ENCODE data around the gene ICAM5. TPM values are rescaled to one million over a fixed set of nuclear protein-coding genes. Genes with fewer than 3 reads are reported as not detected.

The ICAM5 gene
- total RNA-seq, 1 donor from 2014 or later: 0.38 TPM

- H3K4me3 ChIP-seq (ENCODE audit: low read depth, low read length): no peak overlapping the region
Measured at GRCh38 chr19:10316229-10317044, 26.7 kb downstream of the ICAM5 start.

GRCh38 chr19:10317045-10317856 is 27.5 kb downstream of the ICAM5 start:
- no peak for DNase-seq (ENCODE audit: low read depth)
- no peak for TF ChIP-seq CTCF (IDR thresholded peaks at IDR 0.05; ENCODE audit: insufficient read depth, low read length, poor library complexity, severe bottlenecking)
- no peaks in the 10 kb centered on the region for H3K27me3 ChIP-seq (ENCODE audit: control insufficient read depth, insufficient read depth, low read length)
- no peak overlapping the region for H3K4me3 ChIP-seq (ENCODE audit: low read depth, low read length)
- H3K36me3 ChIP-seq (ENCODE audit: control insufficient read depth, insufficient read depth, low read length): peaks cover 4% of the 10 kb centered on the region

More at GRCh38 chr19:10316229-10317044, 26.7 kb downstream of the ICAM5 start:
- H3K36me3 ChIP-seq (ENCODE audit: control insufficient read depth, insufficient read depth, low read length): peaks cover 4% of the 10 kb centered on the region
- no peak for TF ChIP-seq CTCF (IDR thresholded peaks at IDR 0.05; ENCODE audit: insufficient read depth, low read length, poor library complexity, severe bottlenecking)
- no peak for DNase-seq (ENCODE audit: low read depth)
- H3K27me3 ChIP-seq (ENCODE audit: control insufficient read depth, insufficient read depth, low read length): no peaks in the 10 kb centered on the region

GRCh38 chr19:10317857-10318462 is 28.2 kb downstream of the ICAM5 start:
- no peak for TF ChIP-seq CTCF (IDR thresholded peaks at IDR 0.05; ENCODE audit: insufficient read depth, low read length, poor library complexity, severe bottlenecking)
- H3K36me3 ChIP-seq (ENCODE audit: control insufficient read depth, insufficient read depth, low read length): peaks cover 4% of the 10 kb centered on the region
- no peak overlapping the region for H3K4me3 ChIP-seq (ENCODE audit: low read depth, low read length)
- H3K27me3 ChIP-seq (ENCODE audit: control insufficient read depth, insufficient read depth, low read length): no peaks in the 10 kb centered on the region
- DNase-seq (ENCODE audit: low read depth): no peak

GRCh38 chr19:10318807-10319682 is 29.3 kb downstream of the ICAM5 start:
- peaks cover 4% of the 10 kb centered on the region for H3K36me3 ChIP-seq (ENCODE audit: control insufficient read depth, insufficient read depth, low read length)
- H3K27me3 ChIP-seq (ENCODE audit: control insufficient read depth, insufficient read depth, low read length): no peaks in the 10 kb centered on the region
- no peak for TF ChIP-seq CTCF (IDR thresholded peaks at IDR 0.05; ENCODE audit: insufficient read depth, low read length, poor library complexity, severe bottlenecking)
- no peak overlapping the region for H3K4me3 ChIP-seq (ENCODE audit: low read depth, low read length)
- no peak for DNase-seq (ENCODE audit: low read depth)

- TF ChIP-seq CTCF (IDR thresholded peaks at IDR 0.05; ENCODE audit: insufficient read depth, low read length, poor library complexity, severe bottlenecking): no peak
- peaks cover 5% of the 10 kb centered on the region for H3K36me3 ChIP-seq (ENCODE audit: control insufficient read depth, insufficient read depth, low read length)
- H3K27me3 ChIP-seq (ENCODE audit: control insufficient read depth, insufficient read depth, low read length): no peaks in the 10 kb centered on the region
- no peak overlapping the region for H3K4me3 ChIP-seq (ENCODE audit: low read depth, low read length)
- DNase-seq (ENCODE audit: low read depth): no peak
Measured at GRCh38 chr19:10320602-10321416, 31.1 kb downstream of the ICAM5 start.
